Neural cell (in vitro differentiated cells): ENCODE measurements around the gene AP3B1. TPM values are rescaled to one million over a fixed set of nuclear protein-coding genes. Genes with fewer than 3 reads are reported as not detected.

Experiments
- H2AFZ ChIP-seq: fragments of 200-600, 300-800 bp; sonication (generic), shearing (Covaris generic); 2 replicates; pipeline ENCODE4 v1.6.0; 2014; ENCODE audit warnings: low read depth, mild to moderate bottlenecking, antibody characterized with exemption, low read length, moderate library complexity
- H3F3A ChIP-seq: fragments of 200-600 bp; shearing (Covaris generic); 2 replicates; pipeline ENCODE4 v1.6.1; 2016; ENCODE audit warnings: mild to moderate bottlenecking, moderate library complexity, mixed read lengths, antibody characterized with exemption, low read length; ENCODE audit not compliant: insufficient read depth, poor library complexity, severe bottlenecking
- H3K27ac ChIP-seq: fragments of 200-600, 300-800 bp; sonication (generic), shearing (Covaris generic); 2 replicates; pipeline ENCODE4 v1.5.1; 2014; ENCODE audit warnings: mild to moderate bottlenecking, low read length, moderate library complexity
- H3K27me3 ChIP-seq: fragments of 300-800, 200-600 bp; sonication (generic), shearing (Covaris generic); 2 replicates; pipeline ENCODE4 v1.6.0; 2014; ENCODE audit warnings: mild to moderate bottlenecking, low read depth, low read length, moderate library complexity; ENCODE audit not compliant: insufficient read depth
- H3K36me3 ChIP-seq: fragments of 300-800, 200-600 bp; sonication (generic), shearing (Covaris generic); 2 replicates; pipeline ENCODE4 v1.5.1; 2014; ENCODE audit warnings: mild to moderate bottlenecking, antibody characterized with exemption, low read length, moderate library complexity; ENCODE audit not compliant: insufficient read depth
- H3K4me2 ChIP-seq: fragments of 300-800, 200-600 bp; sonication (generic), shearing (Covaris generic); 2 replicates; pipeline ENCODE4 v1.6.0; 2014; ENCODE audit warnings: mild to moderate bottlenecking, low read length
- H3K4me3 ChIP-seq: fragments of 300-800, 200-600 bp; sonication (generic), shearing (Covaris generic); 2 replicates; pipeline ENCODE4 v1.5.1; 2014; ENCODE audit warnings: mild to moderate bottlenecking, low read length, moderate library complexity
- H3K79me2 ChIP-seq: fragments of 200-600 bp; shearing (Covaris generic); replicated peaks from 2 replicates; pipeline ENCODE4 v1.6.0; 2014; ENCODE audit warnings: mild to moderate bottlenecking, low read length, moderate library complexity; ENCODE audit not compliant: insufficient read depth
- H3K9ac ChIP-seq: fragments of 300-800, 200-600 bp; sonication (generic), shearing (Covaris generic); 2 replicates; pipeline ENCODE4 v1.6.1; 2016; ENCODE audit warnings: mild to moderate bottlenecking, low read length, mixed read lengths
- H3K9me2 ChIP-seq: fragments of 200-600 bp; shearing (Covaris generic); 2 replicates; pipeline ENCODE4 v1.6.1; 2016; ENCODE audit warnings: mild to moderate bottlenecking, low read length, mixed read lengths; ENCODE audit not compliant: insufficient read depth
- H3K9me3 ChIP-seq: fragments of 200-600, 300-800 bp; sonication (generic), shearing (Covaris generic); 2 replicates; pipeline ENCODE4 v1.6.1; 2016; ENCODE audit warnings: mild to moderate bottlenecking, mixed run types, low read length, moderate library complexity, mixed read lengths
- H4K20me1 ChIP-seq: fragments of 200-600 bp; shearing (Covaris generic); 2 replicates; pipeline ENCODE4 v1.6.1; 2016; ENCODE audit warnings: mild to moderate bottlenecking, mixed run types; ENCODE audit not compliant: insufficient read depth
- CTCF ChIP-seq: fragments of 450-650 bp; IDR thresholded peaks from 2 replicates; pipeline ENCODE4 v1.5.1; 2014; ENCODE audit warnings: antibody characterized with exemption, mild to moderate bottlenecking, moderate library complexity; ENCODE audit not compliant: poor library complexity, severe bottlenecking
- EP300 ChIP-seq: fragments of 450-650 bp; conservative IDR thresholded peaks from 2 replicates; pipeline ENCODE4 v1.6.1; 2014; ENCODE audit warnings: antibody characterized with exemption, mild to moderate bottlenecking, moderate library complexity; ENCODE audit not compliant: poor library complexity, severe bottlenecking
- EZH2 ChIP-seq: fragments of 200-600, 300-800 bp; shearing (Covaris generic), sonication (generic); IDR thresholded peaks from 2 replicates; pipeline ENCODE4 v1.6.1; 2014; ENCODE audit warnings: antibody characterized with exemption, low read length, borderline replicate concordance, mild to moderate bottlenecking; ENCODE audit not compliant: insufficient read depth, poor library complexity, severe bottlenecking
- MXI1 ChIP-seq: fragments of 450-650 bp; conservative IDR thresholded peaks from 2 replicates; pipeline ENCODE4 v1.6.1; 2014; ENCODE audit warnings: antibody characterized with exemption, mild to moderate bottlenecking; ENCODE audit not compliant: poor library complexity, severe bottlenecking
- POLR2AphosphoS5 ChIP-seq: IDR thresholded peaks from 2 replicates; pipeline ENCODE4 v1.6.1; 2012
- RAD21 ChIP-seq: fragments of 450-650 bp; conservative IDR thresholded peaks from 2 replicates; pipeline ENCODE4 v1.6.1; 2014; ENCODE audit warnings: antibody characterized with exemption, mild to moderate bottlenecking, moderate library complexity
- REST ChIP-seq: IDR thresholded peaks from 2 replicates; pipeline ENCODE4 v1.6.1; 2012; ENCODE audit warnings: borderline replicate concordance
- SMC3 ChIP-seq: fragments of 450-650 bp; conservative IDR thresholded peaks from 2 replicates; pipeline ENCODE4 v1.6.1; 2014; ENCODE audit warnings: antibody characterized with exemption, mild to moderate bottlenecking, moderate library complexity; ENCODE audit not compliant: poor library complexity
- TAF1 ChIP-seq: IDR thresholded peaks from 2 replicates; pipeline ENCODE4 v1.6.1; 2012; ENCODE audit warnings: low read depth
- polyA plus RNA-seq: library from polyadenylated mRNA; depleted of rRNA; stranded (reverse); fragments of >200 nt; gene quantifications from 2 replicates; pipeline ENCODE4 v1.2.3, GENCODE V29; 2014

The AP3B1 gene
- polyA plus RNA-seq, 1 donor from 2014 or later: 8.5 TPM

- Histone ChIP-seq H3K9ac (no peak overlapping the region), H3K79me2 (no peaks in the 10 kb centered on the region), H4K20me1 (no peaks in the 10 kb centered on the region), H3K36me3 (no peaks in the 10 kb centered on the region), H3K27me3 (no peaks in the 10 kb centered on the region), H3K9me2 (no peaks in the 10 kb centered on the region), H3K27ac (no peak overlapping the region), H3K9me3 (no peaks in the 10 kb centered on the region), H3F3A (no peaks in the 10 kb centered on the region), H3K4me2 (no peak overlapping the region), H3K4me3 (no peak overlapping the region), H2AFZ (no peak overlapping the region)
- no peak for TF ChIP-seq MXI1
- TF ChIP-seq TAF1: no peak
- no peak for TF ChIP-seq SMC3
- no peak for TF ChIP-seq EZH2
- no peak for TF ChIP-seq EP300
- TF ChIP-seq REST: no peak
- no peak for TF ChIP-seq POLR2AphosphoS5
- no peak for TF ChIP-seq CTCF
- TF ChIP-seq RAD21: no peak
Measured at GRCh38 chr5:78078858-78079257, 215.6 kb downstream of the AP3B1 start.

- no peak for TF ChIP-seq RAD21
- no peak for TF ChIP-seq REST
- TF ChIP-seq EP300: no peak
- TF ChIP-seq CTCF: no peak
- TF ChIP-seq POLR2AphosphoS5: no peak
- no peak for TF ChIP-seq MXI1
- no peak for TF ChIP-seq SMC3
- no peak for TF ChIP-seq EZH2
- no peak for TF ChIP-seq TAF1
- no peaks in the 10 kb centered on the region for H3K79me2 ChIP-seq
- H3K4me3 ChIP-seq: no peak overlapping the region
- H4K20me1 ChIP-seq: no peaks in the 10 kb centered on the region
- H3K36me3 ChIP-seq: no peaks in the 10 kb centered on the region
- H3K9me3 ChIP-seq: no peaks in the 10 kb centered on the region
- H3K4me2 ChIP-seq: no peak overlapping the region
- no peak overlapping the region for H3K27ac ChIP-seq
- no peak overlapping the region for H2AFZ ChIP-seq
- H3F3A ChIP-seq: no peaks in the 10 kb centered on the region
- no peaks in the 10 kb centered on the region for H3K9me2 ChIP-seq
- no peak overlapping the region for H3K9ac ChIP-seq
- H3K27me3 ChIP-seq: no peaks in the 10 kb centered on the region
Measured at GRCh38 chr5:78077369-78078068, 217.0 kb downstream of the AP3B1 start.
